ENCODE results near the gene MAD1L1.

DNA sequence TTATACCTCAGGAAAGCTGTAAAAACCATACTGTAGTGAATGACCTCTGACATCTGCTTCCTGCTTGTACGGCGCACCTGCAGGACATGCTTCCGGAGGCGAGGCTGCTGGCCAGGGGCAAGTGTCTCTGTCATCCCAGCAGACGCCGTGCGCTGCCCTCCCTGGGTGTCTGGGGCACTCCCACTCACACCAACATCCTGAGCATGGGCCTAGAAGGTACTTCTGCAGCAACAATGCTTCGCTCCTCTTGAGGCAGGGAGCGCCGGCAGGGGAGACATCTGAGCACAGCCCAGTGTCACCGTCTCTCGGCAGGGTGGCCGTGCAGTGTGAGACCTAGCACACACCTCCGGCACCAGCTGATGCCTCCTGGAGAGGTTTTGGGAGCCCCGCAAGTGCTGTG, 269.2 kb downstream of the MAD1L1 start:
- no peak for TF ChIP-seq POLR2A (IDR thresholded peaks at IDR 0.05; ENCODE audit: low read depth, low read length)
- no peak for TF ChIP-seq TAF1 (IDR thresholded peaks at IDR 0.05; ENCODE audit: borderline replicate concordance, low read depth, low read length)
